ENCODE results near the gene SYNPO.

Gene SYNPO

GRCh38 chr5:150694612-150695011, 54.2 kb downstream of the SYNPO start:
- Histone ChIP-seq H3K27me3 (replicated peaks; ENCODE audit: control insufficient read depth, insufficient read depth, low read length) (no peaks in the 10 kb centered on the region), H3K36me3 (ENCODE audit: control insufficient read depth, insufficient read depth, low read length, severe bottlenecking) (peaks cover 88% of the 10 kb centered on the region)

GRCh38 chr5:150700246-150700593, 59.8 kb downstream of the SYNPO start:
- Histone ChIP-seq H3K4me1 (ENCODE audit: control insufficient read depth, insufficient read depth, low read length) (peaks cover 11% of the 10 kb centered on the region), H3K9ac (ENCODE audit: low read length) (peak overlapping the region; percentile 98)
- DNase-seq (ENCODE audit: low read depth) = no peak

More at GRCh38 chr5:150694612-150695011, 54.2 kb downstream of the SYNPO start:
- H3K4me1 ChIP-seq (ENCODE audit: control insufficient read depth, insufficient read depth, low read length) = peaks cover 4% of the 10 kb centered on the region
- no peak overlapping the region for H3K4me3 ChIP-seq (ENCODE audit: low read length)
- DNase-seq (ENCODE audit: low read depth) = peak; percentile 15
- H3K9me3 ChIP-seq (ENCODE audit: control insufficient read depth, low read length) = no peaks in the 10 kb centered on the region
- H3K9ac ChIP-seq (ENCODE audit: low read length) = no peak overlapping the region

GRCh38 chr5:150700594-150701377, 60.3 kb downstream of the SYNPO start, which contains the start of gene RBM22:
Gene RBM22 (minus strand): TSS chr5:150701062. CDS start chr5:150700985, 77 bp downstream.
- peak within 1 kb of the TSS; percentile 98 for H3K9ac ChIP-seq (ENCODE audit: low read length)
- peak within 1 kb of the TSS; percentile 97 for H3K4me3 ChIP-seq (ENCODE audit: low read length)
- no peaks in the 10 kb centered on the region for H3K27me3 ChIP-seq (replicated peaks; ENCODE audit: control insufficient read depth, insufficient read depth, low read length)
- H3K4me1 ChIP-seq (ENCODE audit: control insufficient read depth, insufficient read depth, low read length) = peaks cover 11% of the 10 kb centered on the region
- peak; percentile 97 for DNase-seq (ENCODE audit: low read depth)
- peaks cover 31% of the 10 kb centered on the region for H3K36me3 ChIP-seq (ENCODE audit: control insufficient read depth, insufficient read depth, low read length, severe bottlenecking)
- H3K9me3 ChIP-seq (ENCODE audit: control insufficient read depth, low read length) = no peaks in the 10 kb centered on the region

More at GRCh38 chr5:150700246-150700593, 59.8 kb downstream of the SYNPO start:
- Histone ChIP-seq H3K27me3 (replicated peaks; ENCODE audit: control insufficient read depth, insufficient read depth, low read length) (no peaks in the 10 kb centered on the region), H3K4me3 (ENCODE audit: low read length) (peak overlapping the region; percentile 97), H3K9me3 (ENCODE audit: control insufficient read depth, low read length) (no peaks in the 10 kb centered on the region), H3K36me3 (ENCODE audit: control insufficient read depth, insufficient read depth, low read length, severe bottlenecking) (peaks cover 37% of the 10 kb centered on the region)

DNA sequence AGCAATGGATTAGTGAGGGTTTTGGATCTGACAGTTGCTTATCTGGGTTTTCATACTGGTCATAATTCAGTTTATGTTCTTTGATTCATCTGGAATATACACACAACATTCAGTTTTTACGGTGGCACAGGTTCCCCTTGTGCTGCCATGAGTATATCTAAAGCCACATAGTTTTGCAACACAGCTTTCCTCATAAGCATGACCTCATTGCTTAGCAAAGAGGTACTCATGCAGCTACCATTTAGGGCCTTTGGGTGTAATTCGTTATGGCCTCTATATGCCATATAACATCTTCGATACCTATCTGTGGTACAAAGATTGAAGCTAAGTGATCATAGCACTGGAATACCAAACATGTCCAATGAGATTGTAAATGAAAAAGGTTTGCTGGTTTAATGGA, 63.3 kb downstream of the SYNPO start:
- no peaks in the 10 kb centered on the region for H3K27me3 ChIP-seq (replicated peaks; ENCODE audit: control insufficient read depth, insufficient read depth, low read length)
- no peak overlapping the region for H3K4me3 ChIP-seq (ENCODE audit: low read length)
- H3K9ac ChIP-seq (ENCODE audit: low read length) = no peak overlapping the region
- peaks cover 19% of the 10 kb centered on the region for H3K36me3 ChIP-seq (ENCODE audit: control insufficient read depth, insufficient read depth, low read length, severe bottlenecking)
- no peak for DNase-seq (ENCODE audit: low read depth)
- H3K9me3 ChIP-seq (ENCODE audit: control insufficient read depth, low read length) = no peaks in the 10 kb centered on the region
- H3K4me1 ChIP-seq (ENCODE audit: control insufficient read depth, insufficient read depth, low read length) = peaks cover 11% of the 10 kb centered on the region

- DNase-seq (ENCODE audit: low read depth) = no peak
- H3K4me1 ChIP-seq (ENCODE audit: control insufficient read depth, insufficient read depth, low read length) = no peaks in the 10 kb centered on the region
- no peak overlapping the region for H3K9ac ChIP-seq (ENCODE audit: low read length)
- no peaks in the 10 kb centered on the region for H3K9me3 ChIP-seq (ENCODE audit: control insufficient read depth, low read length)
- H3K27me3 ChIP-seq (replicated peaks; ENCODE audit: control insufficient read depth, insufficient read depth, low read length) = no peaks in the 10 kb centered on the region
- peaks cover 49% of the 10 kb centered on the region for H3K36me3 ChIP-seq (ENCODE audit: control insufficient read depth, insufficient read depth, low read length, severe bottlenecking)
- no peak overlapping the region for H3K4me3 ChIP-seq (ENCODE audit: low read length)
Observed at GRCh38 chr5:150706776-150707390, 66.4 kb downstream of the SYNPO start.
